ENCODE data around the gene PDK3.

DNA sequence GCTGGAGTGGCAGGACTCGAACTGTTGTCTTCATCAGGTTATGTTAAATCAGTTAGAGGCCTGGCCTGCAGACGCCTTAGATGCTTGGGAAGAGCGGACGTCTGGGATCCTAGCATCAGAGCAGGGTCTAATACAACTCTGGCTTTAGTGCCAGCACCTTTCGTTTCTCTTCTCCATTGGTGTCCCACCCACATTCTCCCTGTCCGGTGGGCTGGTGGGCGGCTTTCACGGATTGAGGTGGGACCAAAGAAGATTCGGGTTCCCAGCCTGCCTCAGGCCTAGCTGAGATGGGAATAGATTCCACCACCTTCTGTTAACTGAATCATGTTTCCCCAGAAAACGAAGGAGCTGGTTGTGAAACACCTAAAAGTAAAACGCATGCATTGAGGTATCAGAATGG lies 939 bp downstream of the PDK3 start:
- TF ChIP-seq, protein P1, sequence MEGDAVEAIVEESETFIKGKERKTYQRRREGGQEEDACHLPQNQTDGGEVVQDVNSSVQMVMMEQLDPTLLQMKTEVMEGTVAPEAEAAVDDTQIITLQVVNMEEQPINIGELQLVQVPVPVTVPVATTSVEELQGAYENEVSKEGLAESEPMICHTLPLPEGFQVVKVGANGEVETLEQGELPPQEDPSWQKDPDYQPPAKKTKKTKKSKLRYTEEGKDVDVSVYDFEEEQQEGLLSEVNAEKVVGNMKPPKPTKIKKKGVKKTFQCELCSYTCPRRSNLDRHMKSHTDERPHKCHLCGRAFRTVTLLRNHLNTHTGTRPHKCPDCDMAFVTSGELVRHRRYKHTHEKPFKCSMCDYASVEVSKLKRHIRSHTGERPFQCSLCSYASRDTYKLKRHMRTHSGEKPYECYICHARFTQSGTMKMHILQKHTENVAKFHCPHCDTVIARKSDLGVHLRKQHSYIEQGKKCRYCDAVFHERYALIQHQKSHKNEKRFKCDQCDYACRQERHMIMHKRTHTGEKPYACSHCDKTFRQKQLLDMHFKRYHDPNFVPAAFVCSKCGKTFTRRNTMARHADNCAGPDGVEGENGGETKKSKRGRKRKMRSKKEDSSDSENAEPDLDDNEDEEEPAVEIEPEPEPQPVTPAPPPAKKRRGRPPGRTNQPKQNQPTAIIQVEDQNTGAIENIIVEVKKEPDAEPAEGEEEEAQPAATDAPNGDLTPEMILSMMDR (IDR thresholded peaks at IDR 0.05; ENCODE audit: poor library complexity, severe bottlenecking) = no peak
- TF ChIP-seq POLR2AphosphoS5 (IDR thresholded peaks at IDR 0.05) = no peak
- TF ChIP-seq EZH2 (IDR thresholded peaks at IDR 0.05; ENCODE audit: borderline replicate concordance, insufficient read depth, low read length, poor library complexity, severe bottlenecking) = no peak
- TF ChIP-seq TAF1 (IDR thresholded peaks at IDR 0.05; ENCODE audit: low read depth) = no peak
- no peak for TF ChIP-seq EP300 (conservative IDR thresholded peaks at IDR 0.05; ENCODE audit: poor library complexity, severe bottlenecking)
- TF ChIP-seq, protein P2, sequence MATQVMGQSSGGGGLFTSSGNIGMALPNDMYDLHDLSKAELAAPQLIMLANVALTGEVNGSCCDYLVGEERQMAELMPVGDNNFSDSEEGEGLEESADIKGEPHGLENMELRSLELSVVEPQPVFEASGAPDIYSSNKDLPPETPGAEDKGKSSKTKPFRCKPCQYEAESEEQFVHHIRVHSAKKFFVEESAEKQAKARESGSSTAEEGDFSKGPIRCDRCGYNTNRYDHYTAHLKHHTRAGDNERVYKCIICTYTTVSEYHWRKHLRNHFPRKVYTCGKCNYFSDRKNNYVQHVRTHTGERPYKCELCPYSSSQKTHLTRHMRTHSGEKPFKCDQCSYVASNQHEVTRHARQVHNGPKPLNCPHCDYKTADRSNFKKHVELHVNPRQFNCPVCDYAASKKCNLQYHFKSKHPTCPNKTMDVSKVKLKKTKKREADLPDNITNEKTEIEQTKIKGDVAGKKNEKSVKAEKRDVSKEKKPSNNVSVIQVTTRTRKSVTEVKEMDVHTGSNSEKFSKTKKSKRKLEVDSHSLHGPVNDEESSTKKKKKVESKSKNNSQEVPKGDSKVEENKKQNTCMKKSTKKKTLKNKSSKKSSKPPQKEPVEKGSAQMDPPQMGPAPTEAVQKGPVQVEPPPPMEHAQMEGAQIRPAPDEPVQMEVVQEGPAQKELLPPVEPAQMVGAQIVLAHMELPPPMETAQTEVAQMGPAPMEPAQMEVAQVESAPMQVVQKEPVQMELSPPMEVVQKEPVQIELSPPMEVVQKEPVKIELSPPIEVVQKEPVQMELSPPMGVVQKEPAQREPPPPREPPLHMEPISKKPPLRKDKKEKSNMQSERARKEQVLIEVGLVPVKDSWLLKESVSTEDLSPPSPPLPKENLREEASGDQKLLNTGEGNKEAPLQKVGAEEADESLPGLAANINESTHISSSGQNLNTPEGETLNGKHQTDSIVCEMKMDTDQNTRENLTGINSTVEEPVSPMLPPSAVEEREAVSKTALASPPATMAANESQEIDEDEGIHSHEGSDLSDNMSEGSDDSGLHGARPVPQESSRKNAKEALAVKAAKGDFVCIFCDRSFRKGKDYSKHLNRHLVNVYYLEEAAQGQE (IDR thresholded peaks at IDR 0.05; ENCODE audit: borderline replicate concordance) = no peak
